ENCODE measurements around the gene CREB3L2.
"Not testable (repeated sequence)": the region's sequence is repeated elsewhere in the genome, so short reads cannot be mapped to it uniquely, and the experiment has no call there.

Gene CREB3L2

DNA sequence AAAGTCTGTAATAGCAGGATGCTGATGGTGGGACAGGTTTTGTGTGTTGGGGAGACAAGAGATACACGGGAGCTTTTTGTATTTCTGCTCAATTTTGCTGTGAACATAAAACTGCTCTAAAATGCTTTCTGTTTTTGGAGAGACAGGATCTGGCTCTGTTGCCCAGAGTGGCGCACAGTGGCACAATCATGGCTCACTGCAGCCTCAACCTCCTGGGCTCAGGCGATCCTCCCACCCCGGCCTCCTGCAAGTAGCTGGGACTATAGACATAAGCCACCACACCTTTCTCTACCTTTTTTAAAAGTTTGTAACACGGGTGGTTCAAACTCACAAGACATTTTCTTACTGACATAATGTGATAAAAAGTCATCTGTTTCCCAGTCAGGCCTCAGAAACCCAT lies 14.3 kb downstream of the CREB3L2 start:
- no peak for DNase-seq (ENCODE audit: low read depth)

- DNase-seq (ENCODE audit: low read depth) = no peak
Observed at GRCh38 chr7:137987018-137987349, 14.9 kb downstream of the CREB3L2 start.

DNA sequence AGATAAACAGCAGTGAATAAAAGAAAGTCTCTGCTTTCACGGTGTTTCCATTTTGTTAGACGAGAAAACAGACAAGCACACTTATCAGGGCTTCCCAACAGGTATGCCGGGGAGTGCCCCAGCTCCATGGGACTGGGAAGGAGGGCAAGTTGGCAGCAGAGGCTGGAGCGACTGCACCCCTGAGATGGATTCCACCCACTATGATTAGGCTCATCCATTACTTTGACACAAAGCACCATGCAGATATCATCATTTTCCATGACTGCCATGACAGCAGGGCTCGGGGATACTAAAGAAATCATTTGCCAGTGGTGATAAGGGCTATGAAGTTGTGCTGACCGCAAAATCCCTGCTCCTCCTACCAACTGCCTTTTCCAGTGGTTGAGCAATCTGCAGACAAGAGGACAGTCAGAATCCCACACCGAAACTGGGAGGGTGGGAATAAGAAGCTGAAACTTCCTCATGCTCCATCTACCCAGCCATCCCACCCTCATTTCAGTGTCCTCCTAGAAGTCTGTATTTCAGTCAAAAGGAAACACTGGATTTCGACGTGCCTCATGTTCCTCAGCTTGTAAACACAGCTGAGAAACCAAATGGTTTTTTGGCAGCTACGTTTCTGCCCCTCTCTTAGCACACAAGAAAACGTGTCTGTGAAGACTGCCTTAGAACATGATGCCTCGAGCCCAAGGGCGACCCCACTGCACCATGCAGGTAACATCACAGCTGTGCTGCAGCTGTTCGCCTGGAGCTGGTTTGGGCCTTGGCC lies 15.5 kb downstream of the CREB3L2 start:
- DNase-seq (ENCODE audit: low read depth) = no peak

DNA sequence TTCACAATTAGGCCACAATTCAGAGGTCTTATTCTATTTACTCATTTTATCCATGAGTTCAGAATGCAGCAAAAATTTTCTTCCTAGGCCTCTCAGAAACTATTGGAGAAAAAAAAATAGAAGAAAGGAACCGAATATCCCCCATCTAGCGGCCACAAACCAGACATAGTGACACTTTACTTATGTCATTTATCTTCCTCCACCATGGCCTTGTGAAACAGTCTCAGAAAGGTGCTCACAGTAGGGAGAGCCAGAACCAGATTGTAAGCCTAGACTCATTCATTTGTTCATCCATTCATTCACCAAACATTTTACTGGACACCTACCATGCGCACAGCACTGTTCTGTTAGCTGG lies 16.0 kb downstream of the CREB3L2 start:
- DNase-seq (ENCODE audit: low read depth) = no peak

DNA sequence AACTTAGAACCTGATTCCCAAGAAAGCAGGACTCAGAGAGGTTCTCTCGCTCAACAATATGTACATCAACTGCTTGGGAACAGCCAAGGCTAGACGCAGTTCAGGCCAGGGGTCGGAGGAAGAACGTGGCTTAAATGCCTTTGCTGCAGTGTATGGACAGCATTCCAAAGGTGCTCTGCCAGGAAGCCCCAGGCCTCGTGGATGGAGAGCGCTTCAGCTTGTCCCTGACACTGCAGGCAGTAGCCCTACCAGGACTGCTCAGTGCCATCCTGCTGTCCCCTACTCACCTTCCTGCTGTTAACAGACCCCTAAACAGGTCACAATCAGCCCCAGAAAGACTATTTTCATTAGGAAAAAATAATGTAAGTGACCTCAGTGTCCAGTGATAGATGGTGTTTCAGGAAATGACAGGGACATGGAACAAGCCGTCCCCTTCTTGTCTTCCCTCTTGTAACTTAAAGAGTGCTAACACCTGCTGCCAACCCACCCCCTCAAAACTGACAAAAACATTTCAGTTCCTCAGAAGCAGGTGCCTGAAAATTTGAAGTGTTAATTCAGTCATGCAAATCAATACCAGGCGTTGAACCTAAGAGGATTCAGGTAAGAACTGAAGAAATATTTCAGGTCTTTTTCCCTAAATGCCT lies 16.5 kb downstream of the CREB3L2 start:
- no peak for DNase-seq (ENCODE audit: low read depth)

- no peak for DNase-seq (ENCODE audit: low read depth)
Observed at GRCh38 chr7:137984181-137985041, 17.5 kb downstream of the CREB3L2 start.

GRCh38 chr7:137983323-137984008 lies 18.4 kb downstream of the CREB3L2 start:
- no peak for DNase-seq (ENCODE audit: low read depth)

GRCh38 chr7:137982394-137982793 lies 19.5 kb downstream of the CREB3L2 start:
- not testable (repeated sequence) for DNase-seq (ENCODE audit: low read depth)

DNA sequence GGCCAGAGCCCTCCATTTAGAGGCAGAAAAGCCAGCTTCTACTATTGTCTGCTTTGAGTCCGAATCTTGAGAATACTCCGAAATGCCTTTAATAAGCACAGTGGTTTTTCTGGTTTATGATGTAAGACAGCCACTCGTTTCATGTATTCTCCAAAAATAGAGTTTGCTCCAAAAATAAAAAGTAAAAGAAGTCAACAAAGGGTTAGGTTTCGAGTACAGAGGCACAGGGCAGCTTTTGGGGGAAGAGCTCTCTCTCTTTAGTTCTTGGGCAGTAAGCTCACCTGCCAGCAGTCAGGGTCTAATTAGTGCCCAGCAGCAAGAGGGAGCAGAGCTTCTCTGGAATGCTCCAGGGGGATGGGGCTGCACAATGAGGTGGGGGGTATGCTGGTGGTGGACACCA lies 20.2 kb downstream of the CREB3L2 start:
- DNase-seq (ENCODE audit: low read depth) = no peak

- DNase-seq (ENCODE audit: low read depth) = no peak
Observed at GRCh38 chr7:137981175-137981574, 20.7 kb downstream of the CREB3L2 start.

DNA sequence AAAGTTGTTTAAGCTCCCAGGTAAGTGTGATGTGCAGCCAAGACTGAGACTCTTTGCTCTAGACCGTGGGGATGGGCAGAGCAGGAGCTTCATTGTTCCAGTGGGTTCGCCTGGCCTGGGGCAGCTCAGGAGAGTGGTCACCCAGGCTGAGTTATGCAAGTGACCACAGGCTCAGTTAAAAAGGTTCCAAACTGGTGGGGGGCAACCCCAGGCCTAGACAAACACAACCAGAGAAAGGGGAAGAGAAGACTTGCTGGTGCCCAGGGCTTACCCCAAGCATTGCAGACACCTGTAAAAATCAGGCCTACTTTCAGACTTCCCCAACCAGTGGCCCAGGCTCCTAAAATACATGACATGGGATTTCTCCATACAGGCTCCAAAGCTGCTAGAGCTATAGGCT lies 21.6 kb downstream of the CREB3L2 start:
- DNase-seq (ENCODE audit: low read depth) = no peak

GRCh38 chr7:137978464-137979237 lies 23.2 kb downstream of the CREB3L2 start:
- peak; percentile 88 for DNase-seq (ENCODE audit: low read depth)

- no peak for DNase-seq (ENCODE audit: low read depth)
Observed at GRCh38 chr7:137977173-137977572, 24.7 kb downstream of the CREB3L2 start.

DNA sequence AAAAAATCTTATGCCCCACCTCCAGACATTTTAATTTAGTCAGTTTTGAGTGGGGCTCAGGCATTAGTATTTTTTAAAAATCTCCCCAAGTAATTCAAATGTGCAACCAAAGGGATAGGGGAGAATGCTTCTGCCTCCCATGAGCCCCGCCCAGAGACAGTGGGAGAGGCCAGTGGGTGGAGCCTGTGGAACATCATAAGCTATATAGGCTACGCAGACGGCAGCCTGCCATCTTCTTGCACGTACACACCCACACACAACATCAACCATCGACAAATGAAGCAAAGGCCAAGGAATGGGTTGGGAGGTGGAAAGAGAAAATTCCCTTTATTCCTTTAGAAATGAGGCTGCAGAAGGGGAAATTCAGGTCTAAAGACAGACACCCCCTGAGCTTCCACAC lies 25.2 kb downstream of the CREB3L2 start:
- no peak for DNase-seq (ENCODE audit: low read depth)

GRCh38 chr7:137976232-137976631 lies 25.7 kb downstream of the CREB3L2 start:
- no peak for DNase-seq (ENCODE audit: low read depth)

GRCh38 chr7:137975768-137976167 lies 26.1 kb downstream of the CREB3L2 start:
- DNase-seq (ENCODE audit: low read depth) = no peak

GRCh38 chr7:137975221-137975620 lies 26.7 kb downstream of the CREB3L2 start:
- no peak for DNase-seq (ENCODE audit: low read depth)

DNA sequence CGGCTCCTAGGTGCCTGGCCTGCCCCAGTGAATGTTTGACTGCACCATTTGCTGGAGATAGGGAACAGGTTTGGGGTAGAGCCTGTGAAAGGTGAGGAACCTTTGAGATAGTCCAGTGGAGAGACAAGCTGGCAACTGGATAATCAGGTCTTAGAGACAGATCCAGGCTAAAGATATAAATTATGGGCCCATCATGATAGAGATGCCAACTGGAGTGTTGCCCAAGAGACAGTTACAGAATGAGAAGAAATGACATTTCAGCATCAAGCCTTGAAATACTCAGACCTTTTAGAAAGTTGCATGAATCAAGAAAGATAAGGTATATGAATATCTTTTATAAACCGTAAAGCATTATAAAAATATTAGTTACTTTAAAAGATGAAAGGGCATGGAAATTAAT lies 27.1 kb downstream of the CREB3L2 start:
- DNase-seq (ENCODE audit: low read depth) = no peak

GRCh38 chr7:137970253-137970975 lies 31.5 kb downstream of the CREB3L2 start:
- DNase-seq (ENCODE audit: low read depth) = no peak

DNA sequence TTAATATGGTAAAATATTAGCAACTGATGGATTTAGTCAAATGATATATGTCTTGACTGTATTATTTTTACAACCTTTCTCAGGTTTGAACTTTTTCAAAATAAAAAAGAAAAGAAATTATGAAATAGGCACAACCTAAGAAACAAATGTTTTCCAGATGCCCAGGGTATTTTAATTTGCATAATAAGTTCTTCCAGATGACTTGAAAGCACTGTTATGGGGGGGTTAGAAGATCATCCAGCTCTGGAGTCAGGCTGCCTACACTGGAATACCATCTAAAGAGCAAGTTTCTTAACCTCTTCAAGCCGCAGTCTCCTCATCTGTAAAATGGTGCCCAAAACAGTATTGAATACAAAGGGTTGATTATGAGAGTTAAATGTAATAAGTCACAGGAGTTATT lies 32.1 kb downstream of the CREB3L2 start:
- no peak for DNase-seq (ENCODE audit: low read depth)

DNA sequence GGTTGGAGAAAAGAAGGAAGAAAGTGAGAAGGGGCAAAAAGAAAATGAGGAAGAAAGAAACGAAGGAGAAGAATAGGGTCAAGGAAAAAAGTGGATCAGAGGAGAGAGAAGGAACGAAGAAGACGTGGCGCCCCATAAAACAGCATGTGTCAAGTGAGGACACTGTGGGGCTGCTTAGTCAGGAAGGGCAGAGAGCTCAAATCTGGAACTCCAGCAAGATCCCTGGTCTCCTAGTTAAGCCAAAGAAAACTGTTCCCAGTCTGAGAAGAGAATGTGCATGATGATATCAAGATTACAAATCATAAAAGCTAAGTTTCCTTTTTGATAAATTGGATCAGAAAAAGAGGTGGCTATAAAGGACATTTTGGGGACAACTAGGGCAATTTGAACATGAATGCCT lies 33.0 kb downstream of the CREB3L2 start:
- no peak for DNase-seq (ENCODE audit: low read depth)
